Hematopoietic multipotent progenitor cell treated with erythropoietin and hydrocortisone succinate and interleukin-3 and kit ligand, for 4 days (in vitro differentiated cells): ENCODE results near the gene GMPR.
"Not testable (repeated sequence)": the region's sequence is repeated elsewhere in the genome, so short reads cannot be mapped to it uniquely, and the experiment has no call there.

Experiments used
- DNase-seq: peaks from one replicate; pipeline ENCODE4 v3.0.0-alpha.2; 2015

The GMPR gene

GRCh38 chr6:16251706-16252105 lies 13.3 kb downstream of the GMPR start:
- no peak for DNase-seq

GRCh38 chr6:16252686-16253299 lies 14.4 kb downstream of the GMPR start:
- DNase-seq = no peak

- no peak for DNase-seq
These were observed 15.2 kb downstream of the GMPR start for GRCh38 chr6:16253399-16254144.

- DNase-seq = no peak
These were observed 16.1 kb downstream of the GMPR start for GRCh38 chr6:16254535-16254934.

- no peak for DNase-seq
These were observed 18.4 kb downstream of the GMPR start for GRCh38 chr6:16256781-16257180.

- no peak for DNase-seq
These were observed 19.8 kb downstream of the GMPR start for GRCh38 chr6:16257999-16258708.

- DNase-seq = no peak
These were observed 20.3 kb downstream of the GMPR start for GRCh38 chr6:16258709-16259075.

- DNase-seq = not testable (repeated sequence)
These were observed 21.2 kb downstream of the GMPR start for GRCh38 chr6:16259604-16260003.

GRCh38 chr6:16260602-16261001 lies 22.2 kb downstream of the GMPR start:
- not testable (repeated sequence) for DNase-seq

GRCh38 chr6:16262773-16263172 lies 24.4 kb downstream of the GMPR start:
- DNase-seq = not testable (repeated sequence)

- DNase-seq = not testable (repeated sequence)
These were observed 25.2 kb downstream of the GMPR start for GRCh38 chr6:16263464-16264099.

- no peak for DNase-seq
These were observed 26.4 kb downstream of the GMPR start for GRCh38 chr6:16264785-16265184.

- DNase-seq = no peak
These were observed 27.3 kb downstream of the GMPR start for GRCh38 chr6:16265351-16266341.

GRCh38 chr6:16267428-16268263 lies 29.3 kb downstream of the GMPR start:
- DNase-seq = peak; percentile 73

- DNase-seq = not testable (repeated sequence)
These were observed 31.2 kb downstream of the GMPR start for GRCh38 chr6:16269442-16270070.

GRCh38 chr6:16270178-16270794 lies 31.9 kb downstream of the GMPR start:
- DNase-seq = peak; percentile 90

- no peak for DNase-seq
These were observed 33.0 kb downstream of the GMPR start for GRCh38 chr6:16271428-16271827.

- DNase-seq = no peak
These were observed 33.8 kb downstream of the GMPR start for GRCh38 chr6:16272201-16272600.

GRCh38 chr6:16273256-16273655 lies 34.9 kb downstream of the GMPR start:
- DNase-seq = peak; percentile 29

- DNase-seq = no peak
These were observed 36.1 kb downstream of the GMPR start for GRCh38 chr6:16274483-16274882.
